Fibroblast of peridontal ligament (primary cell): ENCODE measurements around the gene E2F4.

Experiments
- DNase-seq: peaks from one replicate; pipeline ENCODE4 v3.0.0-alpha.2; 2010; ENCODE audit errors: extremely low read depth

E2F4 gene

DNA sequence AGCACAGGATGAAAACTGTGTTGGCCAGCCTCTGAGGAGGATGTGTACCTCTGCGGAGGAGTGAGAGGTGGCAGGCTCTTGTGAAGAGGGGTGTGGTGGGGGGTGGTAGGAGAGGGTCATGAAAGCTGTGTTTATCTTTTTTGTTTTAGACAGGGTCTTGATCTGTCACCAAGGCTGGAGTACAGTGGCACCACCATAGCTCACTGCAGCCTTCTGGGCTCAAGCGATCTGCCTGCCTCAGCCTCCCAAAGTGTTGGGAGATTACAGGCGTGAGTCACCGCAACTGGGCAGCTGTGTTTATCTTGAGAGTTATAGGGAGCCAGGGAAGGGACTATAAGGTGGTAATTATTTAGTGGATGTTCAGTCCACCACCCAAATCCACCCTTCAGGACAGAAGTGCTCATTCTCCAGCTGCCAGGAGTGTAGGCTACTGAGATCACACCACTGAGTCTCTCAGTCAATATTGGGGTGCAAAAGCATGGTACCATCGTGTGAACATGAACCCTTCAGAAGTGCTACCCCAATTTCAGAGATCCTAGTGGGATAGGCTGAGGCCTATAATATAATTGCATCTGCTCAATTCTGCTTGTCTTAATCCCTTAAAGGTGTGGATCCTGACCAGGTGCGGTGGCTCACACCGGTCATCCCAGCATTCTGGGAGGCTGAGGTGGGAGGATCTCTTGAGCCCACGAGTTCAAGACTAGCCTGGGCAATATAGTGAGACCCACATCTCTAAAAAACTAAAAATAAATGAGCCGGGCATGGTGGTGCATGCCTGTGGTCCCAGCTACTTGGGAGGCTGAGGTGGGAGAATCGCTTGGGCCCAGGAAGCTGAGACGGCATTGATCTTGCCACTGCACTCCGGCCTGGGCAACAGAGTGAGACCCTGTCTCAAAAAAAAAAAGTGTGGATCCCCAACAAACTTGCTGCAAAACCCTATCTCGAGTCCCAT lies 1.2 kb upstream of the E2F4 start:
- peak; percentile 30 for DNase-seq

DNA sequence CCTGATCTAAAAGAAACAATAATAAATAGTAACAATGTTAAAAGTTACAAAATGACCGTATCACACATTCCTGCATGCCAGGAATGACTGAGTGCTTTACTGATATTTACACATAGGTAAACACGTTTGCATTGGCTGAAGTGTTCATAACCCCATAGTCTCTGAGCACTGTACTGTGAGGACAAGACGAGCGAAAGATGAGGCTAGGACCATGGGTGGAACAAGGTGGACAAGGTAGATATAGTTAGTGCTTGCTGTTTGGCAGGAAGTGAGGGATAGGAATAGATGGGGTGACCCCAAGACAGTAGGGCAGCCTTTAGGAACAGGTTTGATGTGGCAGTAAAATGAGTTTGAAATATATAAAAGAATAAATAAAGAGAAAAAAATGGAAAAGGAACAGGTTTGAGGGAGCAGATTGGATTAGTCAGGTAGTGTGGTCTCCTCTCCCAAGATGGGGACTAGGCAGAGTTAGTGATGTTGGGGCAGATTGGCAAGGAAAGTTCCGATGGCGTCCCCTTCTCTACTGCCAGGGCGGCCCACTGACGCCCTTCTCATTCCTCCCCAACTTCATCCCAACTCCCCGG lies 452 bp upstream of the E2F4 start:
- DNase-seq, result no peak

DNA sequence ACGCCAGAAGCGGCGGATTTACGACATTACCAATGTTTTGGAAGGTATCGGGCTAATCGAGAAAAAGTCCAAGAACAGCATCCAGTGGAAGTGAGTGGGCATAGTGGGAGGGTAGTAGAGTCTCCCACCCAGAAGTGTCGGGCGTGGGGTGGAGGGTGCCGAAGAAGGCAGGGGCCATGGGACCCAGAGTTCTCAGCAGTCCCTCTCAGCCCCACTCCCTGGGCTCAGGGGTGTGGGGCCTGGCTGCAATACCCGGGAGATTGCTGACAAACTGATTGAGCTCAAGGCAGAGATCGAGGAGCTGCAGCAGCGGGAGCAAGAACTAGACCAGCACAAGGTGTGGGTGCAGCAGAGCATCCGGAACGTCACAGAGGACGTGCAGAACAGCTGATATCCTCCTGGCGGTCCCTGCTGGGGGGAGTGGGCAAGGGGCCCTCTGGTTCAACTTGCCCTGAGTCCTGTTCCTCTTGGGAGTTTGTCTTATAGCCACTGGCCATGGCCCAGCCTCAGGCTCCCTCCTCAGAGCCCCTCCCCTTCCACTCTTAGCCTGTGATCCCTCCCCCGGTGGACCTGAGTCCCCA lies 916 bp downstream of the E2F4 start:
- DNase-seq, result no peak

DNA sequence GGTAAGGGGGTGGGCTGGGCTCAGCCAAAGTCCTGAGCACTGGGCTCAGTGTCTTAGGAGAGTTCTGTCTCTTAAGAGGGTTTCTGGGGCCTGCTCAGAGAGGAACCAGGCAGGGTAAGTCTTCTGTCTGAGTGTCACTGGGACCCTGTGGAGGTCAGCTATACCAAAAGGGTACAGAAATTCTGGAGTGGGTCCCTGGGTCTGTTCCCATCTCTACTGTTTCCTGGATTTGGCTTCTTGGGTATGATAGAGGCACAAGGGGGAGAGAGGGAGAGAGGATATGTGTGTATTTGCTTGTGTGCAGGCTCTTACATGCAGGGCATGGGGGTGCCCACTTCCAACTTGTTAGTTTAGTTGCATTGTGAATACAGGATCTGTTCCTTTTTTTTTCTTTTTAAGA lies 1.6 kb downstream of the E2F4 start:
- no peak for DNase-seq

DNA sequence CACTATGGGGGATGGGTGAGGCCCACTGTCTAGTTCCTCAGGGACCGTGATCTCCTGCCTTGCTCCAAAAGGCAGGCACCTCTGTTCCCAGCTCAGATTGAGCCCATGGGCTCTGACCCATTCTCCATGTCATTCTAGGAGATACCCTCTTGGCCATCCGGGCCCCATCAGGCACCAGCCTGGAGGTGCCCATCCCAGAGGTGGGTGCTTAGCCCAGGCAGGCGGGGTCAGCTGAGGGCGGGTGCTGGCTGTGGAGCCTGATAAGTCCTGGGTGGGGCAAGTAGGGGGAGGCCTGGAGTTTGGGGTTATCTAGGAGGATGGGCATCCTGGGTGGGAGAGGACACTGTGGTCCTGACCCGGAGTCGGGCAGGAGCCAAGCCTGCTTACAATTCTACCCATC lies 2.3 kb downstream of the E2F4 start:
- DNase-seq, result no peak

DNA sequence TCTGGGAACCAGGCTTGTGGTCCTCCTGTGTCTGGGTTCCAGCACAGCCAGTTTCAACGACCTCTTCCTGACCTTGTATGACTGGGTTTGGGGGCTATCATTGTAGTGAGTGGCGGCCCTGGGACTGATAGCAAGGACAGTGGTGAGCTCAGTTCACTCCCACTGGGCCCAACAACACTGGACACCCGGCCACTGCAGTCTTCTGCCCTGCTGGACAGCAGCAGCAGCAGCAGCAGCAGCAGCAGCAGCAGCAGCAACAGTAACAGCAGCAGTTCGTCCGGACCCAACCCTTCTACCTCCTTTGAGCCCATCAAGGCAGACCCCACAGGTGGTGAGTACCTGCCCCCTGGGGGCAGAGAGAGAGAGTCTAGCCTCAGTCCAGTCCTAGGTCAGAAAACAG lies 3.7 kb downstream of the E2F4 start:
- DNase-seq, result no peak

DNA sequence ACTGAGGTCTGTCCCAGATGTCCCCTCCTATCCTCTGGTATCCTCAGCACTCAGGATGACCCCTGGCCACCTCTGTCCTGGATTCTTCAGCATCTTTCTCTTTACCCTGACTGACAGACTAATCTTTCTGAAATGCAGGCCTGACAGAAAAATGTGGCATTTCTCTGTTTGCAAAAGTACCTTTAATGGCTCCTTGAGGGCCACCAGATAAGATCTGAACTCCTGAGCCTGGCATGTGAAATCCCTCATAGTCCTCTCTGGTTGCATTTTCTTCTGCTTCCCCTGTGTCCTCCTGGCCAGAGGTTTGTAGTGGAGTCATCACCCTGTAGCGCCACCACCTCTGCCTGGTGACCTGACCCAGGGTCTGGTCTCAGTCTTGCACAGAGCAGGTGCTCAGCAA lies 4.9 kb downstream of the E2F4 start:
- DNase-seq, result no peak

DNA sequence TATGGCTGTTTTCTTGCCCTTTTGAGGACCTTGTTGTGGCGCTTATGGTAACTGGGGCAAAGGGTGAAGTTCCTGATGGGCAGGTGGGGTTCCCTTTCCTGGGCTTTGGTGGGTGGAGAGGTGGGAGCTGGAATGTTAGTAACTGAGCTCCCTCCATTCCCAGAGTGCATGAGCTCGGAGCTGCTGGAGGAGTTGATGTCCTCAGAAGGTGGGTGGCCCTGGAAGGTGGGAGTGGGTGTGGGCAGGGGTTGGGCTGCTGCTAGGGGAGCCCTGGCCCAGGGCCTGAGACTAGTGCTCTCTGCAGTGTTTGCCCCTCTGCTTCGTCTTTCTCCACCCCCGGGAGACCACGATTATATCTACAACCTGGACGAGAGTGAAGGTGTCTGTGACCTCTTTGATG lies 5.7 kb downstream of the E2F4 start:
- no peak for DNase-seq

DNA sequence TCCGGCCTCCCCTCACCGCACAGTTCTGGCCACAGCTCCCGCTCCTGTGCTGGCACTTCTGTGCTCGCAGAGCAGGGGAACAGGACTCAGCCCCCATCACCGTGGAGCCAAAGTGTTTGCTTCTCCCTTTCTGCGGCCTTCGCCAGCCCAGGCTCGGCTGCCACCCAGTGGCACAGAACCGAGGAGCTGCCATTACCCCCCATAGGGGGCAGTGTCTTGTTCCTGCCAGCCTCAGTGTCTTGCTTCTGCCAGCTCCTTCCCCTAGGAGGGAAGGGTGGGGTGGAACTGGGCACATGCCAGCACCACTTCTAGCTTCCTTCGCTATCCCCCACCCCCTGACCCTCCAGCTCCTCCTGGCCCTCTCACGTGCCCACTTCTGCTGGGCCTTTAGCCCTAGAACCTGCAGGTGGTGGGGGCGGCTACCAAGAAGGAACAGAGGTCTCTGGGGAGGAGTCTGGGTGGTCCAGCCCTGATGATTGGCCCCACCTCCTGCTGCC lies 6.3 kb downstream of the E2F4 start:
- peak; percentile 47 for DNase-seq

DNA sequence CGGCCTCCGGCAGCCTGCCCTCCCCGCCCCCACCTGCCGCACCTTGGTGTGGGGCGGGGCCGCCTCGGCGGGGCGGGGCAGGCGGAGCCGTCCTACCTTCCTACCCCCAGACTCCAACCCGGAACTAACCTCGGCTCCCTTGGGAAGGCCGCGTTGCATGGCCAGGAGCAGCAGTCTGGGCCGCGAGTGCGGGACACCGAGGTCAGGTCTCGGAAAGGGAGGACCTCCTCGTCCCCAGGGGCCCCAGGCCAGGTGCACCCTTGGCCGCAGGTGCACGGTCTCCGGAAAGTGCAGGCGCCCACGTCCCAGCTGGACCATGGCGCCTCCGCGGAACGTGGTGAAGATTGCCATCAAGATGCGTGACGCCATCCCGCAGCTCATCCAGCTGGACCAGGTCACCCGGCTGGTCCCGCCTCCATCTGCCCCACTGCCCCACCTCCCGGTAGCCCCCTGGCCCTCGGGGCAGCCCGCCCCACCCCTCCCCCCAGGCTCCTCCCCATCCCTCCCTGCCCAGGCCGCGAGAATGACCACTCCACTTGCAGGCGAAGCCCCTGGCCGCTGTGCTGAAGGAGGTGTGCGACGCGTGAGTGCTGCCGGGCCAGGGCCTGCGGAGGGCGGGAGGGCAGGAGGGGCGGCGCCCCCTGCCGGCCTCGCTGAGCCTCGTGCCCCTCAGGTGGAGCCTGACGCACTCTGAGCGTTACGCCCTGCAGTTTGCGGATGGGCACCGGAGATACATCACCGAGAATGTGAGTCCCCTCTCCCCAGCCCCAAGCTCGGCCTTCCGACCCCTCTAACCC lies 7.3 kb downstream of the E2F4 start, which contains the start of gene ELMO3:
Gene ELMO3 (plus strand): TSS at position 121 of the 797 bp plus-strand sequence. CDS start 196 bp downstream, at position 317.
- DNase-seq, result no peak

DNA sequence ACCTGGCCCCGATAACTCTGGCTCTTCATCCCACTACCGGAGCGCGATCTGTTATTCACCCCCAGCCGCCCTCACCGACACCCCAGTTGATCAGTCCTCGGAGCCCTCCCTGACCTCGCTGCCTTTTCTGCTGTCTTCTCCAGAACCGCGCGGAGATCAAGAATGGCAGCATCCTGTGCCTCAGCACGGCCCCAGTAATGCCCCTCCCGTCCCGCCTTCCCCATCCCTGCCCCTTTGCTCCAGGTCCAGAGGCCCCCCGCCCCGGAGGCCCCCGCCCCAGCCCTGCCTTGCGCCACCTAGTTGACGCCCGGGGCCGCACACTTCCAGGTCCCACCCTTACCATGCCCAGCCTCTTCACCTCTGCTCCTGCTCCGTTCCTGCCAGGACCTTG lies 7.8 kb downstream of the E2F4 start:
- no peak for DNase-seq

DNA sequence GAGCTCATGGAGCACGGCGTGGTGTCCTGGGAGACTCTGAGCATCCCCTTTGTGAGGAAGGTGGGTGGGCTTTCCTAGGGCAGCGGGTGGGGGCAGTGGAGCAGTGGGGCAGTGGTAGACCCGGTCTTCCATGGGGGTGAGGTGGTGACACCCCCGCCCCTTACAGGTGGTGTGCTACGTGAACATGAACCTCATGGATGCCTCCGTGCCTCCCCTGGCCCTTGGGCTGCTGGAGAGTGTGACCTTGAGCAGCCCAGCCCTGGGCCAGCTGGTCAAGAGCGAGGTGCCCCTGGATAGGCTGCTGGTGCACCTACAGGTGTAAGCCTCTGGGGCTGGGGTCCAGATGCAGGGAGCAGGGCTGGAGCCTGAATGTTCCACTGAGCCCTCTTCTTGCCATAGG lies 8.5 kb downstream of the E2F4 start:
- no peak for DNase-seq

DNA sequence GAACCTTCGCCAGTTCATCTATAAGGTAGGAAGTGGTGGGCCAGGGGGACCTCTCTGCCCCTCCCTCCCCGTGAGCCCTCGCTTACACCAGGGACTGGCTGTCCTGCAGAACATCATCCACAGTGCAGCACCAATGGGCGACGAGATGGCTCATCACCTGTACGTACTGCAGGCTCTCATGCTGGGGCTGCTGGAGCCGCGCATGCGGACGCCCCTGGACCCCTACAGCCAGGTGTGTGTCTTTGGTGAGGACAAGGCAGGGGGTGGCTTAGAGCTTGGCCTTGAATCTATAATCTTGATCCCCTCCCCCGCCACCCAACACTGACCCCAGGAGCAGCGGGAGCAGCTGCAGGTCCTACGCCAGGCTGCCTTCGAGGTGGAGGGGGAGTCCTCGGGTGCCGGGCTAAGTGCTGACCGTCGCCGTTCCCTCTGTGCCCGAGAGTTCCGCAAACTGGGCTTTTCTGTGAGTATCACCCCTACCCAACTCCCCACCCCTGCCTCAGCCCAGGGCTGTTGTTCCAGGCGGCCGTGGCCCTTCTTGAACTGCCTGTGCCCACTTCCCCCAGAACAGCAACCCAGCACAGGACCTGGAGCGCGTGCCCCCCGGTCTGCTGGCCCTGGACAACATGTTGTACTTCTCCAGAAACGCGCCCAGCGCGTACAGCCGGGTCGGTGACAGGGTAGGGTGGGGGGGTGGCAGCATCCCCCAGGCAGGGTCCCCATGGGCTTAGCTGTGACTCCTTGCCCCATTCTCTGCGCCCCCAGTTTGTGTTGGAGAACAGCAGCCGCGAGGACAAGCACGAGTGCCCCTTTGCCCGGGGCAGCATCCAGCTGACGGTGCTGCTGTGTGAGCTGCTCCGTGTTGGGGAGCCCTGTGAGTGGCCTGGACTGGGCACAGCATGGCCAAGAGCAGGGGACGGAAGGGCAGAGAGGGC lies 9.7 kb downstream of the E2F4 start:
- no peak for DNase-seq

DNA sequence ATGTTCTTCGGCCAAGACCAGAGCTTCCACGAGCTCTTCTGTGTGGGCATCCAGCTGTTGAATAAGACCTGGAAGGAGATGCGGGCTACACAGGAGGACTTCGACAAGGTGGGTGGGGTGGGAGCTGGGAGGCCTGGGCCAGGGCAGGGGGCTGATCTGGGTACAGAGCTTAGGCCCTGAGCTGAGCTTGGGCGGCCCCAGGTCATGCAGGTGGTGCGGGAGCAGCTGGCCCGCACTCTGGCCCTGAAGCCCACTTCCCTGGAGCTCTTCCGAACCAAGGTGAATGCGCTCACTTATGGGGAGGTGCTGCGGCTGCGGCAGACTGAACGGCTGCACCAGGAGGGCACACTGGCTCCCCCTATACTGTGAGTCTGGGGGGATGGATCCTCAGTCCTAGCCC lies 10.5 kb downstream of the E2F4 start:
- no peak for DNase-seq

DNA sequence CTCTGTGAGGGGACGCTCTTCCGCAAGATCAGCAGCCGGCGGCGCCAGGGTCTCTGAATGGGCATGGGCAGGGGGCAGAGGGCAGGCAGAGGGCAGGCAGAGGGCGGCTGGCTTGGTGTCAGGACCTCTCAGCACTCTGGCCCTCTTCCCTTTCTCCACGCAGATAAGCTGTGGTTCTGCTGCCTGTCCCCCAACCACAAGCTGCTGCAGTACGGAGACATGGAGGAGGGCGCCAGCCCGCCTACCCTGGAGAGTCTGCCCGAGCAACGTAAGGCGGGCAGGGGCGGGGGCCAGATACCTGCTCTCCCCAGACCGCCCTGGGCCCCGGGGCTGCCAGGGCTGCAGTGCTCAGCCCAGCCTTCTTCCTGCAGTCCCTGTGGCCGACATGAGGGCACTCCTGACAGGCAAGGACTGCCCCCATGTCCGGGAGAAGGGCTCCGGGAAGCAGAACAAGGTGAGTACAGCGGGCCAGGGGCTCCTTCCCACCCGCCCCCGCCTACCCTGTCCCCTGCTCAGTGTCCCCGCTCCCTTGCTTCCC lies 11.1 kb downstream of the E2F4 start:
- no peak for DNase-seq

DNA sequence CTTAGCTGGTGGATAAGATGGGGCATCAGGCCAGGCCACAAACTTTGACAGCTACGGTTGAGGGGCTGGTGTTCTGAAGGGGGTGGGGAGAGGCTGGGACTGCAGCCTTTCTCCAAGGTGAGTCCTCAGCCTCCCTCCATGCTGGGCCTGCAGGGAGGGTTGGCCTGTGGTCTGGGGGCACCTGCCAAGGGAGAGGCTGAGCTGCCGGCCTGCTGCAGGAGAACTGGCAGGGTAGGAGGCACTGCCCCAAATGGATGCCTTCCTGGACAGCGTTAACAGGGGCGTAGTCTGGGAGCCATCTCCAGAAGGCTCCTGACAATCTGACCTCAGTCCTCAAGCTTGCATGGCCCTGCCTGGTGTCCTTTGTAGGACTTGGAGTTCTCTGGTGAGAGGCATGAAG lies 12.1 kb downstream of the E2F4 start:
- no peak for DNase-seq

DNA sequence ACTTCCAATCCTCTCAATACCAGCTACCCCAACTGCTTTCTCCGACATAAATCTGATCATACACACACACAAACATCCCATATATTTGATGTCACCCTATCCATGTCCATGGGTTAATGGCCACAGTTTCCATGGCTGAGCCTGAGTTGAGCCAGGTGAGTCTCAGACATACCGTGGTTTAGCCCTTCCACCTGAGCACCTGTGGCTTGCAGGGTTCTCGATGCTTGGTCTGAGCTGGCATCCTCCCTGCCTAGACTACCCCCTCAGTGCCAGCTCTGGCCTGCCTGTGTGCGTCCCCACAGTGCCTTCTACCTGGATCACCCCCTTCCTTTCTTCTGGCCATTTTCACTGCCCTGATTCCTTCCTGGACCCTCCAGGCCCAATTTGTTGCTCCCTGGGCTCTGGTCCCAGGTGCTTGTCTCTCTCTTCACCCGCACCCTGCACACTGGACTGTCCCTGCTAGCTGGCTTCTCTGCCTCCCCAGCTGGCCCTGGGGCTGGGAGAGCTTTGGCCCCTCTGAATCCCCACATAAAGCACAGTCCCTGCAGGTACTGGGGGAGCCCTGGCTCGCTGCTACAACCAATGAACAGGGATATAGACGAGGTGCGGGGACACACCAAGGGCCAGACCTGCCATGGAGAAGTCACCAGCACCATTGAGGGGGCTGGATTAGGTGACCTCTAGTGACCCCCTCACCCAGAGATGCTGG lies 14.3 kb downstream of the E2F4 start:
- no peak for DNase-seq

DNA sequence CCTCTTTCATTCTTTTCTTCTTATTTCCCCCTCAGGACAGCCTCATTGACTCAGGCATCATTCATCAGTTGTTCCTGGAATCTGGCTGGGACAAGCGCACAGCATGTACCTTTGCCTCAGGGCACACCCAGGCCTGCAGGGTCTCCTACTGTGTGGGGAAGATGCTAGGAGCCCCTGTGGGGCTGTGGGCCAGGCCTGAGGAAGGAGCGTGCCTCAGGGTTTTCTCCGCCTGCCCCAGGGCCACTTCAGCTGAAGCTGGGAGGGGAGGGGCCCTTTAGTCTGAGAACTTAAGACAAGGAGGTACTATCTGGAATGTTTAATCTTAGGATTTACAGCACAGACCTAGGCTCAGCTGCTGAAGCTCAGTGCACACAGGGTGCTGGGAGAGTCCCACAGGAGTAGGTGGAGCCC lies 14.9 kb downstream of the E2F4 start:
- DNase-seq, result no peak

DNA sequence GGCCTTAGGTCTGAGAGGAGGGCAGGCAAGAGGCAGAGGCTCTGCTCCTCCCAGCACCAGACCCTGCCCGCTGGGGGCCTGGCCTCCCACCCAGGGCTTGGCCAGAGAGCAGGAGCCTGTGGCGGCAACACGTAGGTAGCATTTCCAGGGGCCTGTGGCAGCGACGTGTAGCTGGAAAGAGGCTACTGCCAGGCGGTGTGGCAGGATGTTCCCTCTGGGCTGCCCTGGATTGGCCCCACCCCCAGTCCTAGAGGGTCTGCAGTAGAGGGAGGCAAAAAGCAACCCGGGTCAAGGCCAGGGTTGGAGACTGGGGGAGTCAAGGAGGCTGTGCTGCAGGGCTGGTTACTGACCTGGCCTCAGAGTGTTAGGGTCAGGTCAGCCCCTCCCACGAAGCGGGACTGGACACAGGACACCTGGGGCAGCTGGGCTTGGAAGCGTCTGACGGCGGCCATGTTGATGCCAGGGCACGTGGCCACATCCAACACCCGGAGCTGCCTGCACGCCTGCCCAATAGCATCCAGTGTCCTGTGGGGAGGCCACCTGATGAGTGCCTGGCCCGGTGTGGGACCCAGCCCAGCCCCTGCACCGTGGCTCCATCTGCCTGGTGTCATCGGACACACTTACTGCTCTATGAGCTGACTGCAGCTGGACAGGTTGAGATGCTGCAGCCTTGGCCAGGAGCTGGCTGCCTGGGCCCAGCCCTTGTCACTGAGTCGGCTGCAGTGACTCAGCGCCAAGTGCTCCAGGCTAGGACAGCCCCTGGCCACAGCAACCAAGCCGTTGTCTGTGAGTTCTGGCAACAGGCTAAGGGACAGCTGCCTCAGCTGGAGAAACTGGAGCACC lies 15.5 kb downstream of the E2F4 start:
- no peak for DNase-seq
